Smooth muscle cell (in vitro differentiated cells): ENCODE data around the gene BBC3. TPM values are rescaled to one million over a fixed set of nuclear protein-coding genes. Genes with fewer than 3 reads are reported as not detected.

ENCODE experiments used
- DNase-seq: peaks from one replicate; lab custom pipeline; 2025; ENCODE audit not compliant: unreplicated experiment; lab: John Stamatoyannopoulos, UW
- H2AFZ ChIP-seq: fragments of 200-600 bp; sonication (generic); 2 replicates; pipeline ENCODE4 v1.6.0; 2016; ENCODE audit warnings: antibody characterized with exemption, low read depth, mild to moderate bottlenecking
- H3F3A ChIP-seq: fragments of 200-600 bp; sonication (generic); 2 replicates; pipeline ENCODE4 v1.6.0; 2017; ENCODE audit warnings: antibody characterized with exemption, low read depth
- H3K27ac ChIP-seq: fragments of 200-600 bp; sonication (generic); 2 replicates; pipeline ENCODE4 v1.5.1; 2016; ENCODE audit warnings: low read depth, mild to moderate bottlenecking
- H3K27me3 ChIP-seq: fragments of 200-600 bp; sonication (generic); 2 replicates; pipeline ENCODE4 v1.6.1; 2016; ENCODE audit warnings: low read depth, mild to moderate bottlenecking
- H3K36me3 ChIP-seq: fragments of 200-600 bp; sonication (generic); 2 replicates; pipeline ENCODE4 v1.5.1; 2016; ENCODE audit warnings: low read depth
- H3K4me1 ChIP-seq: fragments of 200-600 bp; sonication (generic); 2 replicates; pipeline ENCODE4 v1.5.1; 2016; ENCODE audit warnings: low read depth
- H3K4me2 ChIP-seq: fragments of 200-600 bp; sonication (generic); 2 replicates; pipeline ENCODE4 v1.6.0; 2016; ENCODE audit warnings: mild to moderate bottlenecking
- H3K4me3 ChIP-seq: fragments of 200-600 bp; sonication (generic); 2 replicates; pipeline ENCODE4 v1.5.1; 2016; ENCODE audit warnings: mild to moderate bottlenecking
- H3K79me2 ChIP-seq: fragments of 200-600 bp; sonication (generic); 2 replicates; pipeline ENCODE4 v1.6.0; 2016; ENCODE audit warnings: low read depth, mild to moderate bottlenecking
- H3K9ac ChIP-seq: fragments of 200-600 bp; sonication (generic); 2 replicates; pipeline ENCODE4 v1.6.0; 2016; ENCODE audit warnings: low read depth
- H3K9me3 ChIP-seq: fragments of 200-600 bp; sonication (generic); replicated peaks from 2 replicates; pipeline ENCODE4 v1.5.1; 2016; ENCODE audit warnings: low read depth
- H4K20me1 ChIP-seq: fragments of 200-600 bp; sonication (generic); 2 replicates; pipeline ENCODE4 v1.6.0; 2016; ENCODE audit warnings: low read depth
- WGBS: methylation state at CpG from one replicate; pipeline ENCODE4 v1.1.7; 2016; ENCODE audit warnings: low lambda C conversion rate; 5-methylcytosine and 5-hydroxymethylcytosine counted together
- polyA plus RNA-seq: library from polyadenylated mRNA; unstranded; fragments of >200 nt; fragmentation: Nextera tagmentation; extraction: Ambion mirVana; gene quantifications from 2 replicates; pipeline ENCODE4 v1.2.1, GENCODE V29; 2016
- total RNA-seq: library from RNA; depleted of rRNA; stranded (reverse); fragments of >200 nt; gene quantifications from 2 replicates; pipeline ENCODE4 v1.2.3, GENCODE V29; 2014
- TF ChIP-seq, protein P1 (sequence below): fragments of 200-600 bp; sonication (generic); IDR thresholded peaks from 2 replicates; pipeline ENCODE4 v1.5.1; 2017; ENCODE audit warnings: borderline replicate concordance, mild to moderate bottlenecking, antibody characterized with exemption; ENCODE audit not compliant: insufficient read depth, poor library complexity, severe bottlenecking

BBC3 gene
- total and polyA plus RNA-seq, 2 experiments from 2014 or later: 10.2 to 29.9 TPM

DNA sequence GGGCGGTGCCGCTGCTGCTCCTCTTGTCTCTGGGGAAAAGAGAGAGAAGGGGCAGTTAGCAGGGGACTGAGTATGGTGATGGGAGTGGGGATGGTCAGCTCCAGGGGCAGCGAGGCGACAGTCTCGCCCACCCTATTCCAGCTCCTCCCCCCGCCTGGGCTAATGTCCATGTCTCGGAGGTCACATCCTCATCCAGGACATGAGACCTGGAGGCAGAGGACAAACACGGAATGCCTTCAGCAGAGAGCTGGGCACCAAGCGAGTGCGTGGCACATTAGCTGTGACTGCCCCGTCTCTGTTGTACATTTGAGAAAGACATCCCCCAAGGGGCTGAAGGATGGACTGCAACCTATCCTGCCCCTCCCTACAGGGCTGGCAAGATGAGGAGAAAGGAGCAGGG, 9.1 kb downstream of the BBC3 start:
- Histone ChIP-seq H3K4me1 (peaks cover 11% of the 10 kb centered on the region), H3F3A (peaks cover 12% of the 10 kb centered on the region), H3K4me2 (no peak overlapping the region), H4K20me1 (peaks cover 26% of the 10 kb centered on the region), H2AFZ (no peak overlapping the region), H3K79me2 (peaks cover 18% of the 10 kb centered on the region), H3K27ac (no peak overlapping the region), H3K9ac (no peak overlapping the region), H3K36me3 (no peaks in the 10 kb centered on the region), H3K9me3 (no peaks in the 10 kb centered on the region), H3K27me3 (no peaks in the 10 kb centered on the region), H3K4me3 (no peak overlapping the region)
- TF ChIP-seq, protein P1, sequence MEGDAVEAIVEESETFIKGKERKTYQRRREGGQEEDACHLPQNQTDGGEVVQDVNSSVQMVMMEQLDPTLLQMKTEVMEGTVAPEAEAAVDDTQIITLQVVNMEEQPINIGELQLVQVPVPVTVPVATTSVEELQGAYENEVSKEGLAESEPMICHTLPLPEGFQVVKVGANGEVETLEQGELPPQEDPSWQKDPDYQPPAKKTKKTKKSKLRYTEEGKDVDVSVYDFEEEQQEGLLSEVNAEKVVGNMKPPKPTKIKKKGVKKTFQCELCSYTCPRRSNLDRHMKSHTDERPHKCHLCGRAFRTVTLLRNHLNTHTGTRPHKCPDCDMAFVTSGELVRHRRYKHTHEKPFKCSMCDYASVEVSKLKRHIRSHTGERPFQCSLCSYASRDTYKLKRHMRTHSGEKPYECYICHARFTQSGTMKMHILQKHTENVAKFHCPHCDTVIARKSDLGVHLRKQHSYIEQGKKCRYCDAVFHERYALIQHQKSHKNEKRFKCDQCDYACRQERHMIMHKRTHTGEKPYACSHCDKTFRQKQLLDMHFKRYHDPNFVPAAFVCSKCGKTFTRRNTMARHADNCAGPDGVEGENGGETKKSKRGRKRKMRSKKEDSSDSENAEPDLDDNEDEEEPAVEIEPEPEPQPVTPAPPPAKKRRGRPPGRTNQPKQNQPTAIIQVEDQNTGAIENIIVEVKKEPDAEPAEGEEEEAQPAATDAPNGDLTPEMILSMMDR: no peak
- DNase-seq: no peak
- whole genome bisulfite sequencing: over 99% methylated on average over 11 of the region's 11 CpGs

- Histone ChIP-seq H4K20me1 (peaks cover 26% of the 10 kb centered on the region), H3K27ac (no peak overlapping the region), H3K4me3 (no peak overlapping the region), H3K4me1 (peaks cover 6% of the 10 kb centered on the region), H3F3A (peaks cover 6% of the 10 kb centered on the region), H3K9ac (no peak overlapping the region), H3K27me3 (no peaks in the 10 kb centered on the region), H3K4me2 (no peak overlapping the region), H3K36me3 (no peaks in the 10 kb centered on the region), H2AFZ (no peak overlapping the region), H3K79me2 (peaks cover 18% of the 10 kb centered on the region), H3K9me3 (no peaks in the 10 kb centered on the region)
- no peak for DNase-seq
- TF ChIP-seq, protein P1: no peak
- 94% methylated on average over 30 of the region's 33 CpGs for WGBS
Measured at GRCh38 chr19:47221080-47221841, 9.7 kb downstream of the BBC3 start.

DNA sequence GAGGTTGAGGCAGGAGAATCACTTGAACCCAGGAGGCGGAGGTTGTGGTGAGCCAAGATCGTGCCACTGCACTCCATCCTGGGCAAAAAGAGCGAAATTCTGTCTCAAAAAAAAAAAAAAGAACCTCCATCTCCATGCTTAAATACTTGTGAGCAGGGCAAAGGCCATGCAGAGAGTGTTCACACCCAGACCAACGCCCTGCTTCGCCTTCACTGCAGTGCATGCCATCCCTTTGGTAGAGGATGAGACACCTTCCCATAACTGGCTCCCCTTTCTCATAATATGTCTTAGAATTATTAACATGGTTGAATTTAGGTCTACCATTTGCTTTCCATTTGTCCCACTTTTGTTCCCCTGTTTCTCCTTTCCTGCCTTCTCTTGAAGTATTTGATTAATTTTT, 15.4 kb downstream of the BBC3 start:
- Histone ChIP-seq H3K27ac (no peak overlapping the region), H3K27me3 (no peaks in the 10 kb centered on the region), H3F3A (no peaks in the 10 kb centered on the region), H4K20me1 (no peaks in the 10 kb centered on the region), H3K4me3 (no peak overlapping the region), H3K9me3 (no peaks in the 10 kb centered on the region), H3K79me2 (no peaks in the 10 kb centered on the region), H3K36me3 (no peaks in the 10 kb centered on the region), H3K9ac (no peak overlapping the region), H2AFZ (no peak overlapping the region), H3K4me2 (no peak overlapping the region), H3K4me1 (no peaks in the 10 kb centered on the region)
- WGBS: 97% methylated on average over 5 of the region's 5 CpGs
- TF ChIP-seq, protein P1: no peak
- DNase-seq: no peak
